ENCODE data around the gene MPDZ. TPM values are rescaled to one million over a fixed set of nuclear protein-coding genes. Genes with fewer than 3 reads are reported as not detected.

The MPDZ gene
- polyA plus RNA-seq, 1 experiment, result 22.0 TPM

GRCh38 chr9:13160051-13160450, 119.4 kb downstream of the MPDZ start:
- CTCF ChIA-PET, result no interaction called here

GRCh38 chr9:13158986-13159385, 120.5 kb downstream of the MPDZ start:
- CTCF ChIA-PET, result no interaction called here
- H3K4me3 ChIP-seq (ENCODE audit: low read depth, low read length), result no peak overlapping the region
- no peaks in the 10 kb centered on the region for H3K27me3 ChIP-seq (ENCODE audit: control insufficient read depth, insufficient read depth, low read length)
- DNase-seq (ENCODE audit: low read depth), result no peak
- no peaks in the 10 kb centered on the region for H3K36me3 ChIP-seq (ENCODE audit: control insufficient read depth, insufficient read depth, low read length)
- POLR2A ChIA-PET, result no interaction called here
- TF ChIP-seq, protein P1, sequence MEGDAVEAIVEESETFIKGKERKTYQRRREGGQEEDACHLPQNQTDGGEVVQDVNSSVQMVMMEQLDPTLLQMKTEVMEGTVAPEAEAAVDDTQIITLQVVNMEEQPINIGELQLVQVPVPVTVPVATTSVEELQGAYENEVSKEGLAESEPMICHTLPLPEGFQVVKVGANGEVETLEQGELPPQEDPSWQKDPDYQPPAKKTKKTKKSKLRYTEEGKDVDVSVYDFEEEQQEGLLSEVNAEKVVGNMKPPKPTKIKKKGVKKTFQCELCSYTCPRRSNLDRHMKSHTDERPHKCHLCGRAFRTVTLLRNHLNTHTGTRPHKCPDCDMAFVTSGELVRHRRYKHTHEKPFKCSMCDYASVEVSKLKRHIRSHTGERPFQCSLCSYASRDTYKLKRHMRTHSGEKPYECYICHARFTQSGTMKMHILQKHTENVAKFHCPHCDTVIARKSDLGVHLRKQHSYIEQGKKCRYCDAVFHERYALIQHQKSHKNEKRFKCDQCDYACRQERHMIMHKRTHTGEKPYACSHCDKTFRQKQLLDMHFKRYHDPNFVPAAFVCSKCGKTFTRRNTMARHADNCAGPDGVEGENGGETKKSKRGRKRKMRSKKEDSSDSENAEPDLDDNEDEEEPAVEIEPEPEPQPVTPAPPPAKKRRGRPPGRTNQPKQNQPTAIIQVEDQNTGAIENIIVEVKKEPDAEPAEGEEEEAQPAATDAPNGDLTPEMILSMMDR (IDR thresholded peaks at IDR 0.05; ENCODE audit: insufficient read depth, low read depth, low read length), result no peak

More at GRCh38 chr9:13160051-13160450, 119.4 kb downstream of the MPDZ start:
- no peak for DNase-seq (ENCODE audit: low read depth)
- Histone ChIP-seq H3K36me3 (ENCODE audit: control insufficient read depth, insufficient read depth, low read length) (no peaks in the 10 kb centered on the region), H3K27me3 (ENCODE audit: control insufficient read depth, insufficient read depth, low read length) (no peaks in the 10 kb centered on the region), H3K4me3 (ENCODE audit: low read depth, low read length) (no peak overlapping the region)
- TF ChIP-seq, protein P1 (IDR thresholded peaks at IDR 0.05; ENCODE audit: insufficient read depth, low read depth, low read length), result no peak
- POLR2A ChIA-PET, result no interaction called here

- CTCF ChIA-PET, result no interaction called here
- no peaks in the 10 kb centered on the region for H3K27me3 ChIP-seq (ENCODE audit: control insufficient read depth, insufficient read depth, low read length)
- no peak overlapping the region for H3K4me3 ChIP-seq (ENCODE audit: low read depth, low read length)
- TF ChIP-seq, protein P1 (IDR thresholded peaks at IDR 0.05; ENCODE audit: insufficient read depth, low read depth, low read length), result no peak
- H3K36me3 ChIP-seq (ENCODE audit: control insufficient read depth, insufficient read depth, low read length), result no peaks in the 10 kb centered on the region
- POLR2A ChIA-PET, result no interaction called here
- DNase-seq (ENCODE audit: low read depth), result no peak
These were observed 128.0 kb downstream of the MPDZ start for GRCh38 chr9:13151489-13151888.

- H3K4me3 ChIP-seq (ENCODE audit: low read depth, low read length), result no peak overlapping the region
- H3K27me3 ChIP-seq (ENCODE audit: control insufficient read depth, insufficient read depth, low read length), result no peaks in the 10 kb centered on the region
- ChIA-PET POLR2A (no interaction called here), CTCF (no interaction called here)
- no peak for DNase-seq (ENCODE audit: low read depth)
- TF ChIP-seq, protein P1 (IDR thresholded peaks at IDR 0.05; ENCODE audit: insufficient read depth, low read depth, low read length), result no peak
- H3K36me3 ChIP-seq (ENCODE audit: control insufficient read depth, insufficient read depth, low read length), result no peaks in the 10 kb centered on the region
These were observed 130.0 kb downstream of the MPDZ start for GRCh38 chr9:13149454-13149853.

DNA sequence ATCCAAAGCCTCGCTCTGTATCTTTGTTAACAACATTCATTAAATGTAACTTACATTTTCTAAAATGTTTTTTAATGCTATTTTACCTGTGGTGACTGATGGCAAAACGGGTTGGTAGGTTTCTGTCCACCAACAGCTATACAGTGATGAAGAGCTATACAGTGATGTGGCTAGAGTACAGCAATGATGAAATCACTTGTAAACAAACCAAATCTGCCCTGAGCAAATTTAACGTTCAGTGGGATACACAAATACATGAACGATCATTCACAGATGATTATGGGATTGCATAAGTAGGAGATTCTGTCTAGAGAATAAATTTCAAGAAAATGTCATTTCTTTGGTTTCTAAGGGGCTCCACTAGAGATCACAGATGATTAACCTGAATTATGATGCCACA, 132.7 kb downstream of the MPDZ start:
- POLR2A ChIA-PET, result no interaction called here
- H3K4me3 ChIP-seq (ENCODE audit: low read depth, low read length), result no peak overlapping the region
- DNase-seq (ENCODE audit: low read depth), result no peak
- H3K36me3 ChIP-seq (ENCODE audit: control insufficient read depth, insufficient read depth, low read length), result no peaks in the 10 kb centered on the region
- TF ChIP-seq, protein P1 (IDR thresholded peaks at IDR 0.05; ENCODE audit: insufficient read depth, low read depth, low read length), result no peak
- H3K27me3 ChIP-seq (ENCODE audit: control insufficient read depth, insufficient read depth, low read length), result no peaks in the 10 kb centered on the region
- CTCF ChIA-PET, result no interaction called here

All from BJ (cell line).